NCI-H1694 treated with DMSO at 0.1 percent for 48 hours (cell line): ENCODE results near the gene ATP11B.

Source experiments
- DNase-seq: peaks from one replicate; lab custom pipeline; 2025; lab: John Stamatoyannopoulos, UW

The ATP11B gene

DNA sequence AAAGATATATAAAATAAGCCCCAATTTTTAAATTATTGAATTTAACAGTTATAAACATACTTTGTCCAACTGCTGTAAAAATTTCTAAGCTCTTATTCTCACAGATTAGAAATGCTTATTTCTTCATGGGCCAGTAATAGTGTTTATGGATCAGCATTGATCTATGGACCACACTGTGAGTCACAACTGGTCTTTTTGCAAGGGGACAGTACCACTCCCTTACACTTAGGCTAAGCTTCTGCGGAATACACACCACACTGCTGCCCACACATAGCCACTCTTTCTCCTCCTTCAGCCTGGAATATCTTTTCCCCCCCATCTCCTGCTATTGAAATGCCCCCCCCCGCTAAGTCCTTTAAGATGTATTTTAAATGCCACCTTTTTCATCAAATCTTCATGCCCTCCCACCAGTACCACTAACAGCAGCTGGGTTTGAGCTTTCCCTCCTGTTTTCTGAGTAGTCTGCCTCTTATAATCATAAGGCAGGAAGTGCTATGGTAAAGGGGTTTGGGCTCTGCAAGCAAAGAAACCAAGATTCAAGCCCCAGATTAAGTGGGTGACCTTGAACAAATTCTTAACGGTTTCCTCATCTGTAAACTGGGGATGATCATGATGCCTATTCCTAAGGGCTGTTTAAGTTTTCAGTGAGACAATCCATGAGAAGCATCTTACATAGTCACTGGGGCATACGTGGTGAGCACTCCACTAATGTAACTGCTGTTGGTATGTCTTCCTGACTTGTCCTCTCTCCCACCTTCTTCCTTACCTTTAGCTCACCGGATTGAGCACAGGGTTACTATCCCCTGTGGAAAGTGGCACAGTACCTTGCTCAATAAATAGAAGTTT is 117.9 kb downstream of the ATP11B start:
- DNase-seq, result no peak

DNA sequence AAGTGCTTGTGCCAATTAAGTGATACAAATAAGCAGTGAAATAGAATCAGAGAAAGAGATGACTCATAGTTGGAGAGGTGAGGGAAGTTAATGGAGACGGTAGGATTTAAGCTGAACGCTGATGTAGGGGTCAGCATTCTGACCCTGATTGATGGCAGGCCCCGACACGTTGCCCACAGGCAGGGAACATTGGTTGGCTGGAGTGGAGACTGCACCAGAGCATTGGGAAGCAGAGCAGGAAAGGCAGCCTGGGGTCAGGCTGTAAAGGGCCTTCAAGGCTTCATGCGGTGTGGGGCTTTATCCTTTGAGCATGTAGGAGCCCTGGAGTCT is 118.4 kb downstream of the ATP11B start:
- no peak for DNase-seq

DNA sequence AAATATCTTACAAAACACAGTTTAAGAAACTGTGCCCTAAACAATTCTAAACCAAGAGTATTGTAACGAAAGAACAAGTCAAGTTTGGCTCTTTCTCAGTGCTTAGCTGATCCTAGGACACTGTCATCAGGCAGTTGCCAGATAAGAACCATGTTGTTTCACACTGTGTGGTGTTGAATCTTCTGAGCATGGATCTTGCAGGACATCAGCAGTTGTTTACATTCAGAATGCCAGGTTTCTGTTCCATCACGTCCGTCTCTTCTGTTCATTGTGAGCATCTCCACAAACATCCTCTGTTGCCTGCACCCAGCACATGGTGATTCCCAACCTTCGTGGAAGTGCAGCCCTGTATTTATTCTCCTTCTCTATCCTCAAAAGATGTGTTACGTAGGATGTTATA is 119.2 kb downstream of the ATP11B start:
- DNase-seq, result no peak

DNA sequence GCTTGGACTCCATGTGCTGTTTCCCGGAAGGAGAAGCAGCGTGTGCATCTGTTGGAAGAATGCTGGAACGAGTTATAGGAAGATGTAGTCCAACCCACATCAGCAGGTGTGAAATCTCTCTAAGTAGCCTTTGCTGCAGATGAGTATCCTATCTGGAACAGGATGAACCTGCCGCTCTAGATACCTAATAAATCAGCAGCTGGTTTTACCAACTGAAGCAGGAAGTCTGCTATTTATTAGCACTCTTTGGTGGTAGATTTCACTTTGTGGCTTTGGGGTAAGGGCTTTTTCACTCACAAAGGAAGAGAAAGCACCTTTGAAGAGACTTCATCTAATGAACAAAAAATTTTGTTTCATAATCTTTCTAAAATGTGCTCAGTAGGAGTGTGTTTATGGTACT is 120.6 kb downstream of the ATP11B start:
- DNase-seq, result no peak

DNA sequence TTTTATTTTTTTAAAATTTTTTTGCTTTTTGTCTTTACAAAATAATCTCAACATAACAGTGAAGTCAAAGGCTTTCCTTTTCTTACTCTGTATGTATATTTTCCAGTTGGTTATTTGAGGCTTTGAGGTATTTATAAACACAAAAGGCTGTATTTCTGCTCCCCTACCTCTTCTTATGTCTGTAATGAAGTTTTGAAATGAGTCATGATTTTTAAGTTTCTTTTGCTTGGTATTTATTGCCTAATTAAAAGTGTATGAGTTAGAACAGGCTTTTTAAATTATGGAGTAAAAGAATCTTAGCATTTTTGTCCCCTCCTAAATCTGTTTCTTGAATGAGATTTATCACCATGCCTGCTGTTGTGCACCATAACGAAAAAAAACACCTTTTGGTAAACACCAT is 121.0 kb downstream of the ATP11B start:
- no peak for DNase-seq

DNA sequence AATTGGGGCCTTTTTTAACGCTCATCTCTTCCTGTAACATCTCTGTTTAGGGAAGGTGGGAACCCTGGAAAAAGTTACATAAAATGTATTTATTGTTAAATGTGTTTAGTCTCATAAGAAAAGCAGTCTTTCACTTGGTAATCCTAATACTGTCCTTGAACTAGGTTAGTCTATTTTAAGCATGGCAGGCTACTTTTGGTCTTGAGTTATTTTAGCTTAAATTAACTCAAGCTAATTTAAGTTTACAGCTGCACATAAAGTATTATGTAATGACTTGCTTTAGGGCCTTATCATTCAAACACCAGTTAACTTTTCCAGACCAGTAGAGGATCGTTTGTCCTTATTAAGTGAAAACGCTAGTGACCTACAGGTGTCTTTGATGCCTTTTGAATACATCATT is 123.8 kb downstream of the ATP11B start:
- no peak for DNase-seq

DNA sequence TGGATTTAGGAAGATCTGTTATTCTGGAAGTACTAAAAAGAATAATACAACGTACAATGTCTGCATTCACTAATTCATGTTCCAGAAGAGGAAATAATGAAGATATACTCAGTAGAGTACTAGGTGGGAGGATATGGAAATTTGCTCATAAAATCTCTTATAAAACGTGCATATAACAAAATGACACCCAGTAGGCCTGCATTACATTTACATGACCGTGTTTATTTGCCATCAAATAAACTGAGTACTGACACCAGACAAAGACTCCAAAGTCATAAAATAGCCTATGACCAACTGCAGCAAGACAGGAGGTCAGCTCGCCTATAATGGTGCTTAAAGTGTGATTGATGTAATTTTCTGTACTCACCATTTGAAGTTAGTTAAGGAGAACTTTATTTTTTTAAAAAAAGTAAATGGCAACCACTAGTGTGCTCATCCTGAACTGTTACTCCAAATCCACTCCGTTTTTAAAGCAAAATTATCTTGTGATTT is 126.6 kb downstream of the ATP11B start:
- no peak for DNase-seq

DNA sequence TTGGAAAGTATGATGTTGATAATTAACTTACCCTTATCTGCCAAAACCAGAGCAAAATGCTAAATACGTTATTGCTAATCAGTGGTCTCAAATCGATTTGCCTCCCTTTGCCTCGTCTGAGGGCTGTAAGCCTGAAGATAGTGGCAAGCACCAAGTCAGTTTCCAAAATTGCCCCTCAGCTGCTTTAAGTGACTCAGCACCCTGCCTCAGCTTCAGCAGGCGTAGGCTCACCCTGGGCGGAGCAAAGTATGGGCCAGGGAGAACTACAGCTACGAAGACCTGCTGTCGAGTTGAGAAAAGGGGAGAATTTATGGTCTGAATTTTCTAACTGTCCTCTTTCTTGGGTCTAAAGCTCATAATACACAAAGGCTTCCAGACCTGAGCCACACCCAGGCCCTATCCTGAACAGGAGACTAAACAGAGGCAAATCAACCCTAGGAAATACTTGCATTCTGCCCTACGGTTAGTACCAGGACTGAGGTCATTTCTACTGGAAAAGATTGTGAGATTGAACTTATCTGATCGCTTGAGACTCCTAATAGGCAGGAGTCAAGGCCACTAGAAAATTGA is 127.3 kb downstream of the ATP11B start:
- DNase-seq, result no peak

DNA sequence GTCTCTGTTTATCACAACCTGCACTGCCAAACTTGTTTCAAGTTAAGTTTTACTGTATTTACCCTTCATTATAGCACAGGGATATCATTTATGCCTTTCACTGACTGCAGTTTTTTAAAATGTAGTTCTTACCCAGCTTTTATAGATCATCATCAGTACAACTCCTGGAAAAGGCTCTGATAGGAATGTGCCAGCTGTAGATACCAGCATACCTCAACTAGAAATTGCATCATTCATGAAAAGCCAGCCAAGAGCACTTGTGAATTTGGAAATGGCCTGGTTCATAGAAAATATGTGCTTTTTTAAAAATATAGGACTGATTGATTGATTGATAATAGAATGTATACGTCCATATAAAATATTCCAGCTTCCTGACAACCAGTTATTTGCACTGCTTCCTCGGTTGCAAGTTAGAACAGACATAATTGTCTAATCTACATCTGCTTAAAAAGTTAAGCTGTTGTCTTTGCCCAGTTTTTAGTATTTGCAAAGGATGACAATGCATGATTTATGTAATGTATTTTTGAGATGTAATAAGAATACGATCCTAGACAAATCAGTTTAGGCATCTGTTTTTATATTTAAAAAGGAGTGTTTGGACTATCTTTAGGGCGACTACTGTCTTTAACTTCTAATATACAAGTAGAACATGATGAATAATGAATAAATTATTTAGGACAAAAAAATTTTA is 128.5 kb downstream of the ATP11B start:
- no peak for DNase-seq

DNA sequence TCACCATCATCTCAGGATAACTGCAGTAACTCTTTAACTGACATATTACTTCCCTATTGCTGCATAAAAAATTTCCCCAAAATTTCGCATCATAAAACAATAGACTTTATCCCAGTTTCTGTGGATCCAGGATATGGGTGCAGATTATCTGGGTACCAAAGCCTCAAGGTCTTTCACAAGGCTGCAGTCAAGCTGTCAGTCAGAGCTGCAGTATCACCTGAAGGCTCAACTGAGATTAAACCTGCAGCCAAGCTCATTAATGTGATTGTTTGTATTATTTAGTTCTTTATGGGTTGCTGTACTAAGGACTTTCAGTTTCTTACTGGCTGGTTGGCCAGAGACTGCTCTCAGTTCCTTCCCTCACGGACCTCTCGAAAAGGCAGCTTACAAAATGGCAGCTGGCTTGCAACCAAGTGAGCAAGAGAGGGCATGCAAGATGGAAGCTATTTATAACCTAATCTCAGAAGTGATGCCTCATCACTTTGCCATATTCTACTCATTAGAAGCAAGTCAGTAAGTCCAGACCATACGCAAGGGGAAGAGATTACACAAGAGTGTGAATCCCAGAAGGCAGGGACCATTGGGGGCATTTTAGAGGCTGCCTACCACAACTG is 132.1 kb downstream of the ATP11B start:
- DNase-seq, result no peak

DNA sequence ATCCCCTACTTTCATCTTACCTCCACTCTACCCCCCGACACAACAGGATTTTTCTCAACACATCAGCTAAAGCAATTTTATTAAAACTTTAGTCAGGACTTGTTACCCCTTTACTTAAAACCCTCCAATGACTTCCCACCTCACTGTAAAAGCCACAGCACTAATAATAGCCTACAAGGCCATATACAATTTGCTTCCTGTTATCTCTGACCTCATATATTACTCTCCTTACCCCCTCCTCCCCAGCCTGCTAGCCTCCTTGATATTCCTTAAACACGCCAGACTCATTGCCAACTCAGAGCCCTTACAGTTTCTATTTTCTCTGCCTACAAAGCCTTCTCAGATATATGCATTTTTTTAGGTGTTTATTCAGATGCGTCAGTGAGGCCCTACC is 132.6 kb downstream of the ATP11B start:
- no peak for DNase-seq

DNA sequence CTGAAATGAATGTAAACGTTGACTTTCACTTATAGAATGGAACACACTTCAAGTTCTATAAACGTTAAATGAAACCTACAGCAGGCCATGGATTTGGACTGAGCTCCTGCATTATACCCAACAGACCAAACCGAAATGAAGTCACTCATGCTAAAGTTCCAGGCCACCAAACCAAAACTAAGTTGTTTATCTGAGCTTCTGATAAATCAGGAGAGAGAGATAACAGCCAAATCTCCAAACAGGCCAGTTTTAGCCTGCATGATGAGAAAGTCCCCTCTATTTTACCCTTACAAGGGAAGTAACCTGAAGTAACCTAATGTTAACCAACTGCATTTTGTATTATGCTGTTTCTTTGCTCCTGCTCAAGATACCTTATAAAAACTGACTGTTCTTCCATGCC is 142.5 kb downstream of the ATP11B start:
- DNase-seq, result no peak

DNA sequence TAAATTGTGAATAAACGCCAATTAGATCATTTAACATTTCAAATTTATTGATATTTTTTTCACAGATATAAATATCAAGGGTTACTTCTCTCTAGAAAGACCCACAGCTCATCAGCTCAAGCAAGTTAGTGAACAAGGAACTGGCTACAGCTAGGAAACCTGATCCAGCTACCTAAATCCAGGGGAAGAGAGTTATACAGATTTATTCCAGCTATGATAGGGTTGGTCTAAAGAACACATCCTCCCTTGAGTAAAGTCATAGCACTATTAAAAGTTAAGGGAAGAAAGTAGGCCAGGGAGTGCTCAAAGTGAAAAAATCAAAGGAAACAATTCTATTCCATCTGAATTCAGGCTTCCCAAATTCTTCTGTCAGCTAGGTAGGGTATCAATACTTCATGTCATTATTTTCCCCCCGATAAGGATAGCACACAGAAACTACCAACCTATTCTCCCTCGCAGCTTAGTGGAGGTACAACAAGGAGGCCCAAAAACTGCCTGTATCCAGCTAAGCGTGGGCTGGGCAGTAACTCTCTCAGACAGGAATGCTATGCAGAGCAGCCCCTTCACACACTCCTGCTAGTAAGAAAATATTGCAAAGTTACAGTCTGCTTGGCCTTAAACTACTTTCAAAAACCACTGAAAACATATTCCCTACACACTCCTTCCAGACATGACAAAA is 143.1 kb downstream of the ATP11B start:
- no peak for DNase-seq

DNA sequence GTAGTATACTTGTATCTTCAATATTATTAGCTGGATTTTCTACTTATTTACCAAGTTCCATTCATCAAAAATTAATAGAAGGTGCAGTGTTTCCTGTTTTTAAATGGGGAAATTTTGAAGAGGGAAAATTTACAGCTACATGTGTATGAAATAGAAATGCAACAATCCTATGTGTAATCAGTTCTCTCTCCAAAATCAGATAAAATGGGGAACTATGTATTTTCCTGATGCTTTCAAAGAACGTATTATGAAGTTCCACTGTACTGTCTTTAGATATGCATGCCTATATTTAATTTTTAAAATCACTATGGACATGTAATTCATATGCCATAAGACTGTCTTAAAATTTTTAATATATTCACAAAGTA is 143.6 kb downstream of the ATP11B start:
- DNase-seq, result no peak

DNA sequence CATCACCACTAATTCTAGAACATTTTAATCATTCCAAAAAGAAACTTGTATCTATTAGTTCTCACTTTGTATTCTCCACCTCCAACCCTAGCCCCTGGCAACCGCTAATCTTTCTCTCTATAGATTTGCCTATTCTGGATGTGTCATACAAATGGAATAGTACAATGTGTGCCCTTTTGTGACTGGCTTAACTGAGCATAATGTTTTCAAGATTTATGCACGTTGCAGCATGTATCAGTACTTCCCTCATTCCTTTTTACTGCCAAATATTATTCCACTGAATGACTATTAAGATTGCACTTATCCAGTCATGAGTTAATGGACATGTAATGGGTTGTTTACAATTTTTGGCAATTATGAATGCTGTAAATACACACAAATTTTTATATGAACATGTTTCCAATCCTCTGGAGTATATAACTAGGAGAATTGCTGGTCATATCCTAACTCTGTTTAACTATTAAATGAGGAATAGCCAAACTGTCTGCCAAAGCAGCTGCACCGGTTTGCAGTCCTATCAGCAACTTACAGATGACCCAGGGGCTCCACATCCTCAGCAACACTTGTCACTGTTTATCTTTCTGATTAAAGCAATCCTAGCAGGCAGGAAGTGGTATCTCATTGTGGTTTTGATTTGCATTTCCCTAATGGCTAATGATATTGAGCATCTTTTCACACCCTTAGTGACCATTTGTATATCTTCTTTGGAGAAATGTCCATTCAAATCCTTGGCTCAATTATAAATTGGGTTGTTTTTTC is 144.2 kb downstream of the ATP11B start:
- DNase-seq, result no peak

DNA sequence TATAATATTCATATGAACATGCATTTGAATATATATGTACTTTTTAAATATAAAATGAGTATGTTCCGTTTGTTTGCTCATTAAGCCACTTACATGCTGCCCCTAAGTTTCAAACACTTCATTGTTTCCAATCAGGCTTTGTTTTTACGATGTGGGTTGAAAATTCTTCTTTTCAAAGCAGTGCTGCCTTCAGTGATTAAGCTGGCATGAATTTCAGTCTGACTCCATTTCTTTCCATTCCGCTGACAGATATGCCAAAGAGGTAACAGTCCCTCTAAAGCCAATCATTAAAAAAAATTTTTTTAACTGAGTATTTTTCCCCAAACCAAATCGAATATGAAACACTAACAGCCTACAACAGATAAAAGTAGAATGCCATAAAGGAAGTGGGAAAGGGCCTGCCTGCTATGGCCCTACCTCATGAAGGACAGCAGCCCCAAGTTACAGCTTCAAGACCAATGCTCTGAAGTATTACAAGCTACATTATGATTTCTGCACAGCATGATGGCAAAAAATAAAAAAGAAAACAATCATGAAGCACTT is 147.0 kb downstream of the ATP11B start:
- no peak for DNase-seq

DNA sequence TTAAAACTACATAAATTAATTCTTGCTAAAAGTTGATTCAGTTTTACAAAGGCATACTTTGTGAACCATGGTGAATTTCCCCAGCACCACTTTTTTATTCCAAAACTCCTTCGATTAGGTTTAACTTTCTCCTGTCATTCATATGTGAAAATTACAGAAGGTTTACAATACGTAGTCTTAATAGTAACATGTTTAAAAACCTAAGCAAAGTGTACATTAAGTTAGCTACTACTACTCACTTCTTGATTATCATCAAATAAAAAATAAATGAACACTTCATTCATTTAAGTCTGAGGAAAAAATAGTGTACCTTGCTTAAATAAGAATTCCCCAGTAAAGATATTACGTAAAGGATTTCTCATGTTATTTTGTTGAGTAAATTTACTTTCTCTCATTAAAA is 148.4 kb downstream of the ATP11B start:
- DNase-seq, result no peak

DNA sequence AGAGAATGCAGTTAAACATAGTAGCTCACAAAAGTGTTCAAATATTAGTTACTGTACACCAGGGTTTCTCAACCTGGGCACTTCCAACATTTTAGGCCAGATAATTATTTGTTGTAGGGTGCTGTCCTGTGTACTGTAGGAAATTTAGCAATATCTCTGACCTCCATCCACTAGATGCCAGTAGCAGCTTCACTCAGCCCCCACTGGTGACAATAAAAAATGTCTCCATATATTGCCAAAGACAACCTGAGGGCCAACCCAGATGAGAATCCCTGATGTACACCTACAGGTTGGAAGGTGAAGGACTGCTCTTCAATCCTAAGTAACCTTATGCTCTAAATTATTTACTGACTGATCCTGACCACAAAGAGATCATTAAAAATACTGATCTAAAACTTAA is 154.6 kb downstream of the ATP11B start:
- no peak for DNase-seq

DNA sequence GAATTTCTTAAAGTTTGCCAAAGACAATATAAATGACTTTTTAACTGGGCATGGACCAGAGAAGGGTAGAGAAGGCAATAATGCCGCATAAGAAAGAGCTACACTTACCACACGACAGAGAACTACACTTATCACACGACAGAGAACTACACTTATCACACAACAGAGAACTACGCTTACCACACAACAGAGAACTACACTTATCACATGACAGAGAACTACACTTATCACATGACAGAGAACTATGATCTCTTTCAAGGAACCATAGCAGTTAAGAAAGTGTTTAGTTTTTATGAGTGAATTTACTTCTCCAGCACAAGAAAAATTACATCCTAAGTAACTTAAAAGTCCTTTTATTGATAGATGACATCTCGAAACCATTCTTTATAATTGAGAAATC is 155.0 kb downstream of the ATP11B start:
- no peak for DNase-seq

DNA sequence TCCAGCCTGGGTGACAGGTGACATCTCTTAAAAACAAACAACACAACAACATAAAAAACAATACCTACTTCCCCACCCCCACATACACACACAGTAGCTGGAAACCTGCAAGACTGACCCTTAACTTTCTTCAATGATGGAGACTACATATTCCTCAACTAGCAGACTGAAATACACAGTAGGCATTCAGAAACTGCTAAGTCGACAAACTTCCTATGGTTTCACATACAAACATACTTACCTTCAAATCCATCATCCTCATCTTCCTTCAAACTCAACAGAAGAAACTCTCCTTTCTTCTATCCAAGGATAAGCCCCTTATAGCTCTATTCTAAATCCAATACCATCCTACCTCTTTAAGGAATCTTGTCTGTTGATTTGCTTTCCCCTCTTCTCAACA is 156.4 kb downstream of the ATP11B start:
- no peak for DNase-seq

DNA sequence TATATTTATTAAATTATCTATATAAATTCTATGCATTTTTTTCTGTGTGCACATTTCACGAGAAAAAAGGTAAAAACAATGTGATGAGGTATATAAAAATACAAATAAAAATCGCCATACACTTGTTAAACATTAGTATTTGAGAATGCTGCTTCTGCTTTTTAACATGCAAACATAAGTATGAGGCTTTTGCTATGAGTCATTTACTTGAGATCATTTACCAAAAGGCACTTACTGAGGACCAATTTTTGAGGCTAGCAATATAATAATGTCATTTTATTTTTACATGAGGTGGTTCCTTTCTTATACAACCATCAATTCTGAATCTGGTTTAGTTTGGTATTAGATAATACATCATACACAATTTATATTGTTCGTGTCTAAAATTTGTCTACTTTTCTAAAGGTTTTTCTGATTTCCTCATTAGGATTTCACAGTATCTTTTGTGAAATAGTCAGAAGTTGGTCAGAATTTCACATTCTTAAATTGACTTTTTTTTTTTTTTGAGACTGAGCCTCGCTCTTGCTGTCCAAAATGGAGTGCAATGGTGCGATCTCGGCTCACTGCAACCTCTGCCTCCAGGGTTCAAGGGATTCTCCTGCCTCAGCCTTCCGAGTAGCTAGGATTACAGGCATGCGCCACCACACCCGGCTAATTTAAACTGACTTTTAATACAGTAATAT is 161.4 kb downstream of the ATP11B start:
- no peak for DNase-seq
